ENCODE results near the gene CUL7.
"Not testable (repeated sequence)": the region's sequence is repeated elsewhere in the genome, so short reads cannot be mapped to it uniquely, and the experiment has no call there.

DNA sequence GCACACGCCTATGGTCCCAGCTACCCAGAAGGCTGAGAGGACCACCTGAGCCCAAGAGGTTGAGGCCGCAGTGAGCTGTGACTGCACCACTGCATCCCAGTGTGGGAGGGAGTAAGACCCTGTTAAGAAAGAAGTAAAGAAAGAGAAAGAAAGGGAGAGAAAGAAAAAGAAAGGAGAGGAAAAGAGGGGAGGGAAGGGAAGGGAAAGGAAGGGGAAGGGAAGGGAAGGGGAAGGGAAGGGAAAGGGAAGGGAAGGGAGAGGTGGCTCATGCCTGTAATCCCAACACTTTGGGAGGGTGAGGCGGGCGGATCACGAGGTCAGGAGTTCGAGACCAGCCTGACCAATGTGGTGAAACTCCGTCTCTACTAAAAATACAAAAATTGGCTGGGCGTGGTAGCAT, 12.2 kb downstream of the CUL7 start:
- not testable (repeated sequence) for TF ChIP-seq RELA (IDR thresholded peaks at IDR 0.05; ENCODE audit: borderline replicate concordance, partially characterized antibody); HDAC6 (IDR thresholded peaks at IDR 0.05; ENCODE audit: unreplicated experiment); ZNF24 (IDR thresholded peaks at IDR 0.05); SREBF2 (IDR thresholded peaks at IDR 0.05; ENCODE audit: low read length)
- TF ChIP-seq, protein P1, sequence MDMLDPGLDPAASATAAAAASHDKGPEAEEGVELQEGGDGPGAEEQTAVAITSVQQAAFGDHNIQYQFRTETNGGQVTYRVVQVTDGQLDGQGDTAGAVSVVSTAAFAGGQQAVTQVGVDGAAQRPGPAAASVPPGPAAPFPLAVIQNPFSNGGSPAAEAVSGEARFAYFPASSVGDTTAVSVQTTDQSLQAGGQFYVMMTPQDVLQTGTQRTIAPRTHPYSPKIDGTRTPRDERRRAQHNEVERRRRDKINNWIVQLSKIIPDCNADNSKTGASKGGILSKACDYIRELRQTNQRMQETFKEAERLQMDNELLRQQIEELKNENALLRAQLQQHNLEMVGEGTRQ (IDR thresholded peaks at IDR 0.05; ENCODE audit: borderline replicate concordance, low read depth, low read length), result not testable (repeated sequence)

Data from GM12878 (cell line).